ENCODE data around the gene SEPTIN8.

Gene SEPTIN8

DNA sequence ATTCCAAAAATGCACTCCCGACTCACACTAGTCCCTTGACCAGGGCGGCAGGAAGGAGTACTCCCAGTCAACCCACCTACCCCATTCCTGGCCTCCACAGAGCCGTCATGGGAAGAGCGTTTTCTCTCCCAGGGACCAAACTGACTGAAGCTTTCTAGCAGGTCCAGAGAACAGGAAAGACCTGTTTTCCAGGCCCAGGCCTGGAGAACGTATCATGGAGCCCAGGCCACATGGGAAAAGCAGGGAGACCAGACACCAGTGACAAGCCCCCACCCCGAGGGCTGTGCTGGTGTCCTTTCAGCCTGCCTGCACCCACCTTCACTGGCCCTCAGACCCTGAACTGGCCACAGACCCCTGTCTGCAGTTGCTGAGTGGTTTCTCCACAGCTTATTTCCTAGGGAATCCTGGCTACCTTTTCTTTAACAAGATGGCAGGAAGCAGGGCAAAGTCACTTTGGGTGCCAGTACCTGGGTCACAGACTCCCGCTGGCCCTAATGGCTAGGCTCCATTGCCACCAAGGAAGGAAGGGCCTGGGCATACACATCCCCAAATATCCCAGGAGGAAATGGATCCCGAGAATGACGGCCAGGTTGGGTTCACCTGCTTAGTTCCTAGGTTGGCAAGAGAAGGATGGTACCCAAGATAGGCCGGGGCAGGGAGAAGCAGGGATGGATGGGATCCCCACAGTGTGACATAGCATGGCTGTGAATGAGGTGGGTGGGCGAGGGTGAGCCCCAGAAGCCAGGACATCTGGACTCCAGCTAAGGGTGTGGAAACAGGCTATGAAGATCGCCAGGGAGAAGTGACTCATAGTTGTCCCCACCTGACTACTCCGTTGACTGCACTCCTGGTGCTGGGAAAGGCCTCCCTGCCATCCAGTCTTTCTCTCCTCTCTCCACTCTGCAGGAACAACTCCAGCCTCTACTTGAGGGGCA is 17.7 kb downstream of the SEPTIN8 start:
- no peak for TF ChIP-seq CTCF (IDR thresholded peaks at IDR 0.05; ENCODE audit: low read depth, low read length)
- no peak for TF ChIP-seq EZH2phosphoT487 (IDR thresholded peaks at IDR 0.05; ENCODE audit: low read depth)
- H3K79me2 ChIP-seq (ENCODE audit: low read length), result no peaks in the 10 kb centered on the region
- no peak overlapping the region for H3K27ac ChIP-seq (ENCODE audit: low read length)
- H3K4me3 ChIP-seq (ENCODE audit: low read length), result no peak overlapping the region
- H3K27me3 ChIP-seq (ENCODE audit: low read depth, low read length), result no peaks in the 10 kb centered on the region
- H3K9ac ChIP-seq (ENCODE audit: low read length), result no peak overlapping the region
- H3K36me3 ChIP-seq (replicated peaks; ENCODE audit: low read depth, low read length), result peaks cover 2% of the 10 kb centered on the region
- no peak overlapping the region for H2AFZ ChIP-seq (ENCODE audit: low read depth, low read length)
- H4K20me1 ChIP-seq (ENCODE audit: insufficient read depth, low read length), result no peaks in the 10 kb centered on the region
- H3K9me3 ChIP-seq (ENCODE audit: insufficient read depth, low read length), result no peaks in the 10 kb centered on the region
- H3K4me1 ChIP-seq (ENCODE audit: low read length), result no peaks in the 10 kb centered on the region
- H3K4me2 ChIP-seq (ENCODE audit: low read length), result no peak overlapping the region

DNA sequence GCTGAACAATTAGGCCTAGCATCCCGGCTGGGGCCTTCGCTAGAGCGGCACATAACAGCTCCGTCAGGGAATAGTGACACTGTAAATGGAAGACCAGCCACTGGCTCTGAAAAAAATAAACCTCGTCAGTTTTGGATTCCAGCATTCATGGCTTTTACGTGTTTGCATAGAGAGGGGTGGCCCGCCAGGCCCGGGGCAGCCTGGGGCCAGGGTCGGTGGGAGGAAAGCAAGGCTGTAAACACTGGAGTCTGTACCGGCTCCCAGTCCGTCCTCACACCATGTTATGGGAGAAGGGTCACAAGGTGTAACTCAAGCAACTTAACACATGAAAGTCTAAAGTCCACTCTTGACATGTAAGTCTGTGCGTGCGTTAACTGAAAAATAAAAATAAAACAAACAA is 18.6 kb downstream of the SEPTIN8 start:
- H3K27ac ChIP-seq (ENCODE audit: low read length), result no peak overlapping the region
- TF ChIP-seq CTCF (IDR thresholded peaks at IDR 0.05; ENCODE audit: low read depth, low read length), result no peak
- TF ChIP-seq EZH2phosphoT487 (IDR thresholded peaks at IDR 0.05; ENCODE audit: low read depth), result no peak
- H3K36me3 ChIP-seq (replicated peaks; ENCODE audit: low read depth, low read length), result peaks cover 2% of the 10 kb centered on the region

DNA sequence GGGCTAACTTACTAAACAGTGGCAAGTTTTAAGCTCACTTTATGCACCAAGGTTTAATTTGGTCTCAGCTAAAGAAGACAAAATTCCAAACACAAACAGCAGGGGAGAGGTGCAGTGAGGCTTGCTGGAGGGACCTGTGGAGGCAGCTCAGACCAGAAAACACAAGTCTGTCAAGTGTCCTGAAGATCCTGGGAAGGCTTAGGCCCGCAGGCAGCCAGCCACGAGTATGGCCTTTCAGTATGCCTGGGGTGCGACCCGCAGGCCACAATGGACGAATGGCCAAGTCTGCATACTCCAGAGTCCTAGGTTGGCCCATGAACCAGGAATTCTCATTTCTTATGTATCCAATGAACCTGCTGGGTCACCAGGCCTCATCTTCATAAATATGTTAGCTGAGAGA is 20.5 kb downstream of the SEPTIN8 start:
- Histone ChIP-seq H3K4me2 (ENCODE audit: low read length) (no peak overlapping the region), H2AFZ (ENCODE audit: low read depth, low read length) (no peak overlapping the region), H3K36me3 (replicated peaks; ENCODE audit: low read depth, low read length) (peaks cover 2% of the 10 kb centered on the region), H3K9me3 (ENCODE audit: insufficient read depth, low read length) (no peaks in the 10 kb centered on the region), H3K79me2 (ENCODE audit: low read length) (no peaks in the 10 kb centered on the region), H3K27ac (ENCODE audit: low read length) (no peak overlapping the region), H4K20me1 (ENCODE audit: insufficient read depth, low read length) (no peaks in the 10 kb centered on the region), H3K27me3 (ENCODE audit: low read depth, low read length) (no peaks in the 10 kb centered on the region), H3K4me3 (ENCODE audit: low read length) (no peak overlapping the region), H3K9ac (ENCODE audit: low read length) (no peak overlapping the region), H3K4me1 (ENCODE audit: low read length) (peaks cover 4% of the 10 kb centered on the region)
- no peak for TF ChIP-seq CTCF (IDR thresholded peaks at IDR 0.05; ENCODE audit: low read depth, low read length)
- no peak for TF ChIP-seq EZH2phosphoT487 (IDR thresholded peaks at IDR 0.05; ENCODE audit: low read depth)

More for the DNA sequence above, 18.6 kb downstream of the SEPTIN8 start:
- Histone ChIP-seq H3K4me1 (ENCODE audit: low read length) (no peaks in the 10 kb centered on the region), H3K79me2 (ENCODE audit: low read length) (no peaks in the 10 kb centered on the region), H3K27me3 (ENCODE audit: low read depth, low read length) (no peaks in the 10 kb centered on the region), H3K4me3 (ENCODE audit: low read length) (no peak overlapping the region), H2AFZ (ENCODE audit: low read depth, low read length) (no peak overlapping the region), H3K9ac (ENCODE audit: low read length) (no peak overlapping the region), H4K20me1 (ENCODE audit: insufficient read depth, low read length) (no peaks in the 10 kb centered on the region), H3K4me2 (ENCODE audit: low read length) (no peak overlapping the region), H3K9me3 (ENCODE audit: insufficient read depth, low read length) (no peaks in the 10 kb centered on the region)

DNA sequence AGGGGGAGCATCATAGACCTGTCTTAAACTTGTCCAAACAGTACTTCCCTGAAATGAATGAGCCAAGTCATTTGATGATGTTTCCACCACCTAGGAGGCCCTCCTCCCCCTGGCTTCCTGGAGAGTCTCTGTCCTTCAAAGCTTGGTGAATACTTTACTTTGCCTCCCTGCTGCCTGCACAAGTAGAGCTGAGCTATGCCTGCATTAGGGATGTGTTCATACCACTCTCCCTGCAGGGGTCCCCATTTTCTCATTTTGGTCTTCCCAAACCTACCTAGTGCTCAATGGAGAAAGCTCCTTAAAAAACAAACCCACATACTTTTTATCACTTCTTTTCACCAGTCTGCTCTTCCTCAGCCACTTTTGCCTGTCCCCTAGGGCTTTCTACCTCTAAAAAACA is 22.1 kb downstream of the SEPTIN8 start:
- Histone ChIP-seq H3K9ac (ENCODE audit: low read length) (no peak overlapping the region), H3K4me2 (ENCODE audit: low read length) (no peak overlapping the region), H2AFZ (ENCODE audit: low read depth, low read length) (no peak overlapping the region), H3K36me3 (replicated peaks; ENCODE audit: low read depth, low read length) (peaks cover 2% of the 10 kb centered on the region), H3K27ac (ENCODE audit: low read length) (no peak overlapping the region), H4K20me1 (ENCODE audit: insufficient read depth, low read length) (no peaks in the 10 kb centered on the region), H3K9me3 (ENCODE audit: insufficient read depth, low read length) (no peaks in the 10 kb centered on the region), H3K4me3 (ENCODE audit: low read length) (no peak overlapping the region), H3K27me3 (ENCODE audit: low read depth, low read length) (no peaks in the 10 kb centered on the region), H3K4me1 (ENCODE audit: low read length) (peaks cover 13% of the 10 kb centered on the region), H3K79me2 (ENCODE audit: low read length) (no peaks in the 10 kb centered on the region)
- TF ChIP-seq EZH2phosphoT487 (IDR thresholded peaks at IDR 0.05; ENCODE audit: low read depth), result no peak
- TF ChIP-seq CTCF (IDR thresholded peaks at IDR 0.05; ENCODE audit: low read depth, low read length), result peak; percentile 14; the same call in 1 of the 2 replicates
